HFF-Myc (cell line): ENCODE measurements around the gene CPA3.
A peak's percentile ranks its signal among the peaks of the same experiment; 100 is the strongest.

Experiments
- DNase-seq: peaks from one replicate; pipeline ENCODE4 v3.0.0-alpha.2; 2011; ENCODE audit warnings: low read depth; ENCODE audit errors: extremely low read depth
- H3K4me3 ChIP-seq: replicated peaks from 2 replicates; pipeline ENCODE4 v1.5.1; 2011; ENCODE audit warnings: low read depth, mild to moderate bottlenecking, control low read depth, low read length
- CTCF ChIP-seq: IDR thresholded peaks from 2 replicates; pipeline ENCODE4 v1.5.1; 2012; ENCODE audit warnings: mild to moderate bottlenecking, low read depth, low read length, control low read depth; ENCODE audit errors: missing control alignments

The CPA3 gene

GRCh38 chr3:148856384-148856783, 8.7 kb upstream of the CPA3 start:
- no peak for DNase-seq
- H3K4me3 ChIP-seq: no peak overlapping the region
- no peak for TF ChIP-seq CTCF

GRCh38 chr3:148857316-148857715, 7.8 kb upstream of the CPA3 start:
- DNase-seq: no peak
- H3K4me3 ChIP-seq: no peak overlapping the region
- no peak for TF ChIP-seq CTCF

DNA sequence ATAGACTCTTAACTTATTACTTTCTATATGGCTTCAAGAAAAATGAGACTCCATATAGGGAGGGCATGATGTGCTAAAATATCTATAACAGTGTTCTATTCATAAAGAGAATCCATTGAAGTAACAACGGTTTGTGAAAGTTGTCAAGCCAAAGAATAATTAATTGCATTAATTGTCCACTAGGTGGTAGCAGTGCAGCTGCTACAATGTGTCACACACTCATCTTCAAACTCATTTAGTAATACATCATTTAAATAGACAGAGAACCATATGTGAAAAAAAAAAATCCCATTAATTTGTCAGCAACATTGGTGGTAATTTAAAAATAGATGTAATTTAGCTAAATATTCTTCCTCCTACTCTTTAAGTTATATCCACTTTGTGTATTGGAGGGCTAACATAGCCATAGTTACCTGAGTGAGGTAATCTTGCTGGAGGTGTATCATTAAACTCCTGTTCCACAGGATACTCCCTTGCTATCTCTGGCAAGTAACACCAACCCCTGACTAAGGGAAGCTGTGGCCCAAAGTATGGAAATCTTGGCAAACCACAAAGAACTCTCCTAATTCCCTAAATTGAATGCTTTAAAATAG, 3.7 kb upstream of the CPA3 start:
- TF ChIP-seq CTCF: peak; percentile 44
- H3K4me3 ChIP-seq: no peak overlapping the region
- peak; percentile 39 for DNase-seq

- H3K4me3 ChIP-seq: no peak overlapping the region
- TF ChIP-seq CTCF: no peak
- DNase-seq: no peak
These were observed 1.8 kb upstream of the CPA3 start for GRCh38 chr3:148863297-148863696.

DNA sequence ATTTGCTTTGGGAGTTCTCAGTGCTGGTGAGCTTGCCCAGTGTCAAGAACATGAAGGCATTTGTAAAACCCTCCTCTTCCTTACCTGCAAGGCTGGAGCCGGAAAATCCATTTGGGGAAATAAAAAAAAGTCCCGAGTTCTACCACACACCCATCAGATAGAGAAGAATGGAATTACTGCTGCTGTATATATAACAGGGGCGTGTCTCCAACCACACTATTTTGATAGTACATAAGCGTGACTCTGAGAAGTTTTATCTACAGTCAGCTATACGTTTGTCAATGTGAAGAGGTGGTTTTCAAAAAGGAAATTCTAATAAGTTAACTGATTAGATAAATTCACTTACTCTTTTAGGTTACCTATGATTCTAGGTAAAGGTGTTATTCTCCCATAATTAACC, 1.3 kb upstream of the CPA3 start:
- DNase-seq: no peak
- H3K4me3 ChIP-seq: no peak overlapping the region
- TF ChIP-seq CTCF: no peak

DNA sequence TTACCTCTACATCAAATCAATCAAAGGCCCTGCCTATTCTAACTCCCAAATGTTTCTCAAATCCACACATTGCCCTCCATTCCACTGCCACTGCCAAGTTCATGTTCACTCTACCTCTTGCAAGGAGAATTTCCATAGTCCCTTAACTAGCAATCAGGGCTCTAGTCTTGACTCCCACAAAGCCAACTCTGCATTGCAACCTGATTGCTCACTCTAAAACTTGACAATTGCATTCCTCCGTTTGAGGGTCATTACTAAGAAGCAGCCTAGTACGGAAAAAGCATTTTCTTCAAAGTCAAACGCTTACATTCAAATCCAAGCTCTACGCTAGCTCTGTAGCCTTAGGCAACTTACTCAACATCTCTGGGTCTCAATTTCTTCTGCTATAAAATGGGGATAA, 1.2 kb downstream of the CPA3 start:
- no peak for DNase-seq
- H3K4me3 ChIP-seq: no peak overlapping the region

More for the DNA sequence above, 1.2 kb downstream of the CPA3 start:
- no peak for TF ChIP-seq CTCF
